ENCODE measurements around the gene DNAH2.

GRCh38 chr17:7715936-7716886 is 1.3 kb upstream of the DNAH2 start:
- TF ChIP-seq POLR2A (IDR thresholded peaks at IDR 0.05; ENCODE audit: low read depth, low read length) = no peak
- TF ChIP-seq TAF1 (IDR thresholded peaks at IDR 0.05; ENCODE audit: low read depth, low read length) = no peak
